Measurements from ENCODE around the gene PNPLA5. TPM values are rescaled to one million over a fixed set of nuclear protein-coding genes. Genes with fewer than 3 reads are reported as not detected.
A peak's percentile ranks its signal among the peaks of the same experiment; 100 is the strongest.

Gene PNPLA5
- total RNA-seq, 1 donor from 2014 or later, result not detected

GRCh38 chr22:43887391-43887790 lies 4.4 kb downstream of the PNPLA5 start:
- H3K4me3 ChIP-seq, result no peak overlapping the region
- intact Hi-C loops (cut with micrococcal nuclease), result loop anchor here (10.0 kb wide), 1 partner anchor 57 kb away; no protein-coding TSS in a partner anchor

GRCh38 chr22:43886231-43886630 lies 5.6 kb downstream of the PNPLA5 start:
- TF ChIP-seq CTCF (IDR thresholded peaks at IDR 0.05; ENCODE audit: borderline replicate concordance), result no peak
- Histone ChIP-seq H3K27ac (replicated peaks) (no peak overlapping the region), H3K4me1 (peaks cover 3% of the 10 kb centered on the region), H3K4me3 (no peak overlapping the region), H3K9me3 (replicated peaks) (no peaks in the 10 kb centered on the region), H3K27me3 (ENCODE audit: low read depth) (peaks cover 67% of the 10 kb centered on the region), H3K36me3 (no peaks in the 10 kb centered on the region)
- no peak for DNase-seq
- intact Hi-C loops (cut with micrococcal nuclease), result loop anchor here (10.0 kb wide), 1 partner anchor 59 kb away; no protein-coding TSS in a partner anchor

More at GRCh38 chr22:43887391-43887790, 4.4 kb downstream of the PNPLA5 start:
- Histone ChIP-seq H3K27me3 (ENCODE audit: low read depth) (peaks cover 71% of the 10 kb centered on the region), H3K27ac (replicated peaks) (no peak overlapping the region), H3K9me3 (replicated peaks) (no peaks in the 10 kb centered on the region), H3K4me1 (peaks cover 11% of the 10 kb centered on the region), H3K36me3 (no peaks in the 10 kb centered on the region)
- no peak for DNase-seq
- TF ChIP-seq CTCF (IDR thresholded peaks at IDR 0.05; ENCODE audit: borderline replicate concordance), result no peak

DNA sequence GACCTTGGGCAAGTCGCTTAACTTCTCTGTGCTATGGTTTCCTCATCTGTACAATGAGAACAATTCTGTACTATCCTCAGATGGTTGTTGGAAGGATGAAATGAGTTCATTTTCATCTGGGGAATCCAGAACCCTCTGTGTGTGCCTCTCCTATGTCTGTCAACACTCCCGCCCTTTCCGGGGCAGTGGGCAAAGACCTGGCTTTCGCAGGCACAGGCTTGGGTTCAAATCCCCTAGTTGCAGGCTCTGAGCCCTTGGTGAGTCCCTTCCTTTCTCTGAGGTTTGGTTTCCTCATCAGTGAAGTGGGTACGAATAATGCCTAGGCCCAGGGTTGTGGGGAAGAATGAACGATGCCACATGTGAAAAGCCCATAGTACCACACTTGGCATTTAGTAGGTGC lies 6.0 kb downstream of the PNPLA5 start:
- Histone ChIP-seq H3K27ac (replicated peaks) (no peak overlapping the region), H3K9me3 (replicated peaks) (no peaks in the 10 kb centered on the region), H3K4me3 (no peak overlapping the region), H3K4me1 (no peaks in the 10 kb centered on the region), H3K27me3 (ENCODE audit: low read depth) (peaks cover 67% of the 10 kb centered on the region), H3K36me3 (no peaks in the 10 kb centered on the region)
- intact Hi-C loops (cut with micrococcal nuclease), result loop anchor here (10.0 kb wide), 1 partner anchor 59 kb away; no protein-coding TSS in a partner anchor
- TF ChIP-seq CTCF (IDR thresholded peaks at IDR 0.05; ENCODE audit: borderline replicate concordance), result no peak
- no peak for DNase-seq

- H3K9me3 ChIP-seq (replicated peaks), result no peaks in the 10 kb centered on the region
- no peak overlapping the region for H3K4me3 ChIP-seq
- intact Hi-C loops (cut with micrococcal nuclease), result loop anchor here (10.0 kb wide), 1 partner anchor 60 kb away; no protein-coding TSS in a partner anchor
- TF ChIP-seq CTCF (IDR thresholded peaks at IDR 0.05; ENCODE audit: borderline replicate concordance), result no peak
- H3K36me3 ChIP-seq, result no peaks in the 10 kb centered on the region
- DNase-seq, result no peak
- no peaks in the 10 kb centered on the region for H3K4me1 ChIP-seq
- H3K27ac ChIP-seq (replicated peaks), result no peak overlapping the region
- H3K27me3 ChIP-seq (ENCODE audit: low read depth), result peaks cover 67% of the 10 kb centered on the region
Measured at GRCh38 chr22:43885319-43885671, 6.5 kb downstream of the PNPLA5 start.

GRCh38 chr22:43884600-43885318 lies 7.1 kb downstream of the PNPLA5 start:
- H3K4me1 ChIP-seq, result no peaks in the 10 kb centered on the region
- peak; percentile 83 for TF ChIP-seq CTCF (IDR thresholded peaks at IDR 0.05; ENCODE audit: borderline replicate concordance)
- DNase-seq, result peak; percentile 59
- H3K27ac ChIP-seq (replicated peaks), result no peak overlapping the region
- peaks cover 67% of the 10 kb centered on the region for H3K27me3 ChIP-seq (ENCODE audit: low read depth)
- no peak overlapping the region for H3K4me3 ChIP-seq
- intact Hi-C loops (cut with micrococcal nuclease), result loop anchor here (10.0 kb wide), 1 partner anchor 60 kb away; no protein-coding TSS in a partner anchor
- no peaks in the 10 kb centered on the region for H3K36me3 ChIP-seq
- H3K9me3 ChIP-seq (replicated peaks), result no peaks in the 10 kb centered on the region

All from left ventricle myocardium inferior (tissue), 1 donor.